ENCODE measurements around the gene CRIM1. TPM values are rescaled to one million over a fixed set of nuclear protein-coding genes. Genes with fewer than 3 reads are reported as not detected.

The CRIM1 gene
- total RNA-seq, 1 donor from 2014 or later = 158 TPM

GRCh38 chr2:36526226-36526625 is 170.6 kb downstream of the CRIM1 start:
- Histone ChIP-seq H3K27ac (no peak overlapping the region), H3K4me3 (no peak overlapping the region), H3K9me3 (no peaks in the 10 kb centered on the region), H3K27me3 (no peaks in the 10 kb centered on the region), H3K4me1 (no peaks in the 10 kb centered on the region), H3K36me3 (peaks cover 63% of the 10 kb centered on the region)
- no peak for TF ChIP-seq CTCF (IDR thresholded peaks at IDR 0.05)
- no peak for ATAC-seq
- DNase-seq = no peak
- intact Hi-C loops (cut with DNase I) = no loop called here

- peaks cover 61% of the 10 kb centered on the region for H3K36me3 ChIP-seq
- no peaks in the 10 kb centered on the region for H3K4me1 ChIP-seq
- no peaks in the 10 kb centered on the region for H3K27me3 ChIP-seq
- no peak for TF ChIP-seq CTCF (IDR thresholded peaks at IDR 0.05)
- H3K4me3 ChIP-seq = no peak overlapping the region
- DNase-seq (no peak), ATAC-seq (no peak)
- H3K27ac ChIP-seq = no peak overlapping the region
- intact Hi-C loops (cut with DNase I) = no loop called here
- no peaks in the 10 kb centered on the region for H3K9me3 ChIP-seq
These were observed 172.7 kb downstream of the CRIM1 start for GRCh38 chr2:36528274-36528673.

GRCh38 chr2:36528766-36529392 is 173.3 kb downstream of the CRIM1 start:
- Histone ChIP-seq H3K4me3 (no peak overlapping the region), H3K27me3 (no peaks in the 10 kb centered on the region), H3K27ac (no peak overlapping the region), H3K36me3 (peaks cover 55% of the 10 kb centered on the region), H3K4me1 (no peaks in the 10 kb centered on the region), H3K9me3 (no peaks in the 10 kb centered on the region)
- DNase-seq = no peak
- TF ChIP-seq CTCF (IDR thresholded peaks at IDR 0.05) = no peak
- intact Hi-C loops (cut with DNase I) = no loop called here
- ATAC-seq = no peak

GRCh38 chr2:36530178-36530982 is 174.8 kb downstream of the CRIM1 start:
- no peak for TF ChIP-seq CTCF (IDR thresholded peaks at IDR 0.05)
- Histone ChIP-seq H3K27me3 (no peaks in the 10 kb centered on the region), H3K27ac (no peak overlapping the region), H3K9me3 (no peaks in the 10 kb centered on the region), H3K4me3 (no peak overlapping the region), H3K4me1 (no peaks in the 10 kb centered on the region), H3K36me3 (peaks cover 50% of the 10 kb centered on the region)
- intact Hi-C loops (cut with DNase I) = loop anchor here (10.0 kb wide), 1 partner anchor 134 kb away; no protein-coding TSS in a partner anchor
- no peak for DNase-seq
- ATAC-seq = no peak

GRCh38 chr2:36530983-36531354 is 175.4 kb downstream of the CRIM1 start:
- H3K4me1 ChIP-seq = no peaks in the 10 kb centered on the region
- H3K27me3 ChIP-seq = no peaks in the 10 kb centered on the region
- ATAC-seq (peak; percentile 78), DNase-seq (no peak)
- no peak overlapping the region for H3K4me3 ChIP-seq
- no peaks in the 10 kb centered on the region for H3K9me3 ChIP-seq
- no peak for TF ChIP-seq CTCF (IDR thresholded peaks at IDR 0.05)
- no peak overlapping the region for H3K27ac ChIP-seq
- peaks cover 49% of the 10 kb centered on the region for H3K36me3 ChIP-seq
- intact Hi-C loops (cut with DNase I) = loop anchor here (10.0 kb wide), 1 partner anchor 134 kb away; no protein-coding TSS in a partner anchor
